Measurements from ENCODE around the gene FBXL17.

FBXL17 gene

GRCh38 chr5:107982703-107983425 is 399.0 kb downstream of the FBXL17 start:
- DNase-seq = no peak

- DNase-seq = no peak
These were observed 400.8 kb downstream of the FBXL17 start for GRCh38 chr5:107980923-107981692.

GRCh38 chr5:107979900-107980299 is 402.0 kb downstream of the FBXL17 start:
- DNase-seq = no peak

- no peak for DNase-seq
These were observed 402.6 kb downstream of the FBXL17 start for GRCh38 chr5:107979291-107979690.

- DNase-seq = no peak
These were observed 404.3 kb downstream of the FBXL17 start for GRCh38 chr5:107977550-107978071.

GRCh38 chr5:107975568-107975967 is 406.3 kb downstream of the FBXL17 start:
- no peak for DNase-seq

GRCh38 chr5:107971846-107972245 is 410.1 kb downstream of the FBXL17 start:
- DNase-seq = no peak

GRCh38 chr5:107969847-107970246 is 412.1 kb downstream of the FBXL17 start:
- peak; percentile 42 for DNase-seq

GRCh38 chr5:107968998-107969397 is 412.9 kb downstream of the FBXL17 start:
- peak; percentile 90 for DNase-seq

GRCh38 chr5:107968406-107968843 is 413.5 kb downstream of the FBXL17 start:
- DNase-seq = peak; percentile 47

- no peak for DNase-seq
These were observed 415.7 kb downstream of the FBXL17 start for GRCh38 chr5:107966201-107966600.

GRCh38 chr5:107964722-107965121 is 417.2 kb downstream of the FBXL17 start:
- DNase-seq = no peak

GRCh38 chr5:107959573-107960279 is 422.2 kb downstream of the FBXL17 start:
- no peak for DNase-seq

GRCh38 chr5:107958861-107959260 is 423.0 kb downstream of the FBXL17 start:
- DNase-seq = no peak

- no peak for DNase-seq
These were observed 423.5 kb downstream of the FBXL17 start for GRCh38 chr5:107958432-107958831.

- DNase-seq = no peak
These were observed 424.8 kb downstream of the FBXL17 start for GRCh38 chr5:107957051-107957450.

GRCh38 chr5:107955321-107955720 is 426.6 kb downstream of the FBXL17 start:
- DNase-seq = no peak

- DNase-seq = no peak
These were observed 427.6 kb downstream of the FBXL17 start for GRCh38 chr5:107954254-107954653.

- DNase-seq = no peak
These were observed 429.4 kb downstream of the FBXL17 start for GRCh38 chr5:107952450-107952849.

GRCh38 chr5:107951309-107951708 is 430.6 kb downstream of the FBXL17 start:
- DNase-seq = no peak

GRCh38 chr5:107950776-107951175 is 431.1 kb downstream of the FBXL17 start:
- DNase-seq = no peak

GRCh38 chr5:107949688-107950341 is 432.1 kb downstream of the FBXL17 start:
- peak; percentile 9 for DNase-seq

- no peak for DNase-seq
These were observed 433.5 kb downstream of the FBXL17 start for GRCh38 chr5:107948377-107948776.
